NCI-H2196 treated with DMSO at 0.1 percent for 48 hours (cell line): ENCODE results near the gene CHCHD4.
"Not testable (repeated sequence)": the region's sequence is repeated elsewhere in the genome, so short reads cannot be mapped to it uniquely, and the experiment has no call there.

Experiments
- DNase-seq: peaks from one replicate; lab custom pipeline; 2025; ENCODE audit not compliant: unreplicated experiment; lab: John Stamatoyannopoulos, UW

Gene CHCHD4

DNA sequence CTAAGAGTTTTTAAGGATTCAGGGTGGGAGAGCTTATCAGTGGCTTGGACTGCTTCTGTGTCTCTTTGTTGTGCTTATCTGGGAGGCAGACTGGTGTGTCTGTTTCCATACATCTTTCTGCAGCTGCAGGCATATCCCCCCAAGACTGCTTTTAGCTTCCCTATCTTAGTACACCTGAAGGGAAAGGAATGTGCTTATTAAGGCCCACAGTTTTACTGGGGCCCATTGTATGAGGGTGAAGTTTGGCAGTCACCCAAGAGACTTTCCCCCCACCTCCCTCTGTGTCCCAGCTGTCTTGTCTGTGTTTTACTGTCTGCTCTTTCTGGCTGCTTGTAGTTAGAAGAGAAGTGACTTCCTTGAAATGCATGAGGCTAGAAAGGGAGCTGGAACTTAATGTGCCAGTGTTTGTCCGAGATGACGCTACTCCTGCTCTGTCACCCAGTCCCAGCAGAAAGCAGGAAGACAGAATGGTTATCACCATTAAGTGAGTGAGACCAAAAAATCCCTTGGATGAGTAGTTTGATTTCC lies 3.7 kb downstream of the CHCHD4 start:
- DNase-seq = not testable (repeated sequence)

DNA sequence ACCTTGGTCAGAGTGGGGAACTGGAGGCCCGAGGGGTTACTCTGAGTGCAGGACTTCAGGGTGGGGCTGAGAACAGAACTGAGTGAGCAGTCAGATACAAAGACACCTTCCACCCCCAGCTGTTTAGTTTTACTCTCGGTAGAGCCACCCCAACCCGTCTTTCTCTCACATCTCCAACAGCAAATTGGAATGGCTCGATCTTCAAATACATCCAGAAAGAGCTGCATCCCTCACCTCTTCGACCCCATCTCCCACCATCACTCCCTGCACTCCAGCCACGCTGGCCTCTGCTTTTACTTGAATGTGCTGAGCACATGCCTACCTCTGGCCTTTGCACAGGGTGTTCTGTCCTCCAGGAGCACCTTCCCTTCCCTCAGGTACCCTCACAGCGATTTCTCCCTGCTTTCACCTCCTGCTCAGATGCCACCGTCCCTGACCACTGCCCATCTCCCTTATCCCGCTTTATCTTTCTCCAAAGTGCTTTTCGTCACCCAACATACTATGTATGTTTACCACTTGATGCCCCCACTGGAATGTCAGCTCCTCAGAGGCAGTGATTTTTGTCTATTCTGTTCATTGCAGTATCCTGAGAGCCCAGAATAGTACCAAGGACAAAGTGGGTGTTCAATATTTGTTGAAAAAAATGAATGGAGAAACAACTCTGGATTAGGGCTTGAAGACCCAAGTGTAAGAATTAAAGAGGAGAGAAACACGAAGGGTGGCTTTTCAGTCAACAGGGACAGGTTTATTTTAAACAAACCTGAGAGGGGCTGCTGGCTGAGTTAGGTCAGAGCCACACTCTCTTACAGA lies 4.4 kb downstream of the CHCHD4 start:
- no peak for DNase-seq

DNA sequence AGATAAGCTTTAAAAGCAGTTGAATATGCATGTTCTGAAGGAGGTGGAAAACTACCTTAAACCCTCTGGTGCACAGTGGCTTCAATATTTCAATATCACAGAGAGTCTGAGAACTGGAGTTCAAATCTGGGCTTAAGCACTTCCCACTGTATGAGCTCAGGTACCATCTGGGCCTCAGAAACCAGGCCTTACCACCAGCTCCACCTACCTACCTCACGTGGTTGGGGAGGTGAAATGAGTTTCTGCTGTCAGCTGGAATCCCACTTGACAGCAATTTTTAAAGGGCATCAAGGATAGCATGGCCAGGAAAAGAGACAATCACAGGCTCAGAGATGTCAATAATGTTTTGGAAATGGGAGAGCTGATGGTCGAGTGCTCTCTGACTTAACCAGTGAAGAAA lies 5.0 kb downstream of the CHCHD4 start:
- no peak for DNase-seq

DNA sequence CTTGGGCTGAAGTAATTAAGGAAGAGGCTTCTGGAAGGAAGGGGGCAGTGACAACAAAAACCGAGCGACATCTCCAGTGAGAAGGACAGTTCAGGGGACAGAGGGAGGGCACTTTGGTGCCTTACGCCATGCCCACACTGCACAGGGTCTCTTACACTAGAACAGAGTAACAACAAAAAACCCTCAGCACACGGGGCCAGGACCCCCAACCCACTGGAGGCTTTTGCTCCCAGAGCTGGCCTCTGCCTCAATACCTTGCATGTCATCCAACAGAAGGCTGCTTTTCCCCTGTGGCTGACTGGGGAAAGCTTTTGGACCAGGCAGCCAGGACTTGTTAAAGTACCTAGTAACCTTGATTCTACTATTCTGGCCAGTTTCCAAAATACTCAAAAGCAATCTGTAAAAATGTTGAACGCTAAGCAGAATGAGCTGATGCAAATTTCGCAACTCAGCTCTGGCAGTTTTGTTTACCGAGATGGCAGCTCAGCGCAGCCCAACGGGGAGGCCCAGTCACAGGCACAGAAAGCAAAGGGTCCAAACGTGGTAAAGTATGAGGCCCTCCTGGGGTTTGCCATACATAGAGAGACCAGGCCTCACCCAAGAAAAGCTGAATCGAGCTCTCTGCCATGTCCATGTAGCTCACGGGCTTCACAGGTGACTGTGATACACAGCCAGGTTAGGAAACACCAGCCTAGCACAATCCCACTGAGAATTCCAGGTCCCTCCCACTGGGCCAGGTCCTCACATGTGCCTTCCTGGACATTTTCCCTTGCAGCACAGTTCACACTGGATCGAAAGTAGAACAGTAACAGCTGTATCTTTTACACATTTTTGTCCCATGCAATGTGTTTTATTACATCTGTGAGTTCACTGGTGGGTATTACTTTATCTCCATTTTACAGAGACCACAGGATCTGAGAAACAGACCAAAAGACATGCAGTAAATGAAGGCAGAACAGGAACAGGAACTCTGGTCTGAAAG lies 6.0 kb downstream of the CHCHD4 start:
- no peak for DNase-seq

DNA sequence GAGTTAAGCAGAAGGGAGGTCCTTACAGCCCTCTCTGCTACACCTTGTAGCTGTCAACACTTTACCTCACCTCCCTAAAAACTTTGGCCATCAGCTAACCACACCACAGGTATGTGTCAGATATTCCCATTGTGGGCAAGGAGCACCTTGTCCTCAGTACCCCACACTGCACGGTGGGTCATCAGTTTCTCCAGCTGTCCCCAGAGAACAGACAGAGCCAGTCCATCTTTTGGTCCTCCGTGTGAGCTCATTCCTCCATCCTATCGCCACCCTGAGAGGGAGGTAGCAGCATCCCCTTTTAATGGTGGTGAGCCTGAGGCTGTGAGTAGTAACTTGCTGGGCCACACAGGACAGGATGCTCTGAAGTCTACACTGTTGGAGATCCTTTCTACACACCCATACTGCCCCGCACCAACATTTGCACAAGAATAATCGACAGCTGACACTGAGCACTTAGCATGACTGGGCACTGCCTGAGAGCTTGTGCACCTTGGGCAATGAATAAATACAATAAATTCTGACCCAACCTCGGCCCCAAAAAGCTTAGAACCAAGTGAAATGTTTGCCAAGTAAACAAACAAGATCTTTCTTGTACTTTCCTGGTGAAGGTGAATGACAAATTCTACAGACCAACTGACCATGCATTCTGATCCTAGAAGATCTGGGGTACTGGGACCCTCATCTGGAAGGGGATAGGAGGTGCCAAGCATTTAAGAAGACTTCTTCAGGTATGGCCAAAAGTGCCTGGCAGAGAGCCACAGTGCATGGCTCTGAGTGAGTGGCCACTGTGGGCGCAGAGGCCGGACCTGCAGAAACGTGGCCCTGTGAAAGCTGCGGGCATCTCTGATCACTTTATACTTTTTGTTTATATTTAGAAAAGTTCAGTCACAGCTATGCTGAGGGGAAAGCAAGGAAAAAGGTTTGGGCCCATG lies 6.9 kb downstream of the CHCHD4 start:
- no peak for DNase-seq

DNA sequence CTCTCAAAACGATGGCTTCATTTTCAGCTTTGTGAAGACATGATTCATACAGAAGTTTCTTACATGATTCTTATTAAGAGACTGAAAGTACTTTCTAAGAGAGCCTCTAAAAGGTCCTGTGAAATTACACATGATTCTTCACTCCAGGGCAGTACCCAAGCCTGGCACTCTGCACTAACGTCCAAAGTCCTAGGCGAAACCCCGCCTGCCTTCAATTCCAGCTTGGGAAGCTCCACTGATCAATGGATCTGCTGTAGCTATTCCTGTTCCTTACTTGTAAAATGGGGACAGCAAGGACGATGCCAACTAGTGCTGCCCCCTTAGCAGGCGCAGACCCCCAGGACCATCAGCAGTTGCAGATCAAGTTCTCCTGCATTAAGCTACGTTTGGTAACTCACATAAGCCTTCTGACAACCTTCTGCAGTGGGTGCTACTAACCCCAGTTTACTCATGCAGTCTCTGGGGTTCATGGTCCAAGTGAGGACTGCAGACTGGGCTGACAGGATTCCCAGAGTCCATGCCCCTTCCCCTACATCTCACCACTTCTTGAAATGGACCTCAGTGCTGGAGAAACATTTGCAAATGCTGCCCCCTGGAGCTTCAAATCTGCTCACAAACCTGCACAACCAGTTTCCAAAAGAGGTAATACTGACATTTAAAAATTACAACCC lies 10.6 kb downstream of the CHCHD4 start:
- no peak for DNase-seq

DNA sequence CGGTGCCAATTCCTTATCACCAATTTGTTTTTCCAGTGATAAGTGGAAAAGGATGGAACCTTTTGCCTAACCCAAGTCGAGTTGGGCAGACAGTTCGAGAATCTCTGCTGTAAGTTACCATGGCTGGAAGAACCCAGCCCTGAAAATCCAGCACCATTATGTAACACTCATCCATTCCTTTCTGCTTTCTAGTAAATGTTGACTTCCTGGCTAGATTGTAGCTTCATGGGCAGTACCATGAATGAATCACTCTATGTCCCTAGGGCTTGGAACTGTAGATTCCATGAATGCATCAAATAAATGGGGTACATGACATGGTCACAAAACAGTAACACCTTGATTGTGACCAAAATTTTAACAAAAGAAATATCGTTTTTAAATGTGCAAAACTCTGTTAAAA lies 14.0 kb downstream of the CHCHD4 start:
- no peak for DNase-seq

DNA sequence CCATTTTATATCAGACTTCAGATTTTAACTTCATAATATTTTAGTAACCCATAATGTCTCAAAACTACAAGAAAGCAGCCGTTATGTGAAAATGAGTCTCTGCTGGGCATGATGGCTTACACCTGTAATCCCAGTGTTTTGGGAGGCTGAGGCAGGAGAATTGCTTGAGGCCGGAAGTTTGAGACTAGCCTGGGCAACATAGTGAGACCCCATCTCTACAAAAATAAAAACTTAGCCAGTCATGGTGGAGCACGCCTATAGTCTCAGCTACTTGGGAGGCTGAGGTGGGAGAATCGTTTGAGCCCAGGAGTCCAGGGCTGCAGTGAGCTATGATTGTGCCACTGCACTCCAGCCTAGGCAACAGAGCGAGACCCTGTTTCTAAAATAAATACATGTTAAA lies 14.8 kb downstream of the CHCHD4 start:
- DNase-seq = not testable (repeated sequence)

DNA sequence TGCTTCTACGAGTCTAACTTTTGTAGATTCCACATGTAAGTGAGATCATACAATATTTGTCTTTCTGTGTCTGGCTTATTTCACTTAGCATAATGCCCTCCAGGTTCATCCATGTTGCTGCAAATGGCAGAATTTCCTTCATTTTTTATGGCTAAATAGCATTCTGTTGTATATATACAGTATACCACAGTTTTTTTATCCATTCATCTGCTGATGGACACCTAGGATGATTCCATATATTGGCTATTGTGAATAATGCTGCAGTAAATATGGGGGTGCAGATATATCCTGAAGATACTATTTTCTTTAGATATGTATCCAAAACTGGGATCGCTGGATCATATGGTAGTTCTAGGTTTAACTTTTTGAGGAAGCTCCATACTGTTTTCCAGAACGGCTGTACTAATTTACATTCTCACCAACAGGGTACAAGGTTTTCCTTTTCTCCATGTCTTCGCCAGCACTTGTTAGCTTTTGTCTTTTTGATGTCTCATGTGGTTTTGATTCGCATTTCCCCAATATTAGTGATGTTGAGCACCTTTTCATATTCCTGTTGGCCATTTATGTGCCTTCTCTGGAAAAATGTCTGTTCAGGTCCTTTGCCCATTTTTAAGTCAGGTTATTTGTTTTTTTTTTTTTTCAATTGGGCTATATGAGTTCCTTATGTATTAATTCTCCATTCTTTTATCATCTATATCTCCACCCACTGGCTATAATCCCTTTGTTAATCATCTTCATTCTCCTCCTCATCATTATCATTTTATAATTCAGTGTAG lies 26.9 kb downstream of the CHCHD4 start:
- no peak for DNase-seq

DNA sequence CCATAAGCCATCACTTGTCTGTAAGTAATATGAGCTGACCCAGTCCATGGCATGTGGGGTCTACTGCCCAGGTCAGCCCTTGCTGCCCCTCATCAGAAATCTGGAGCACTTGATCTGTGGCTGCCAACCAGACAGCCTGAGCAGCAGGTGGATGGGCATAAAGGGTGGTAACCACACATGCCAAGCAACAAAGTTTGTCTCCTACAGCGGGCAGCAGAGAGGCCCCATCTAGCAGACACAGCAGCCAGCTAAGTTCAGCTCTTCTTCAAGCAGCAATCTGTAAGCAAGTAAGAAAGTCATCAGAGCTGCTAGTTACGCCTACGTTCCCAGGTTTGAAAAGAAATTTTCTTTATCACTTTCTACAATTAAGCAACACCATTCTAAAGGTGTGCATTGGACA lies 27.9 kb downstream of the CHCHD4 start:
- DNase-seq = no peak

DNA sequence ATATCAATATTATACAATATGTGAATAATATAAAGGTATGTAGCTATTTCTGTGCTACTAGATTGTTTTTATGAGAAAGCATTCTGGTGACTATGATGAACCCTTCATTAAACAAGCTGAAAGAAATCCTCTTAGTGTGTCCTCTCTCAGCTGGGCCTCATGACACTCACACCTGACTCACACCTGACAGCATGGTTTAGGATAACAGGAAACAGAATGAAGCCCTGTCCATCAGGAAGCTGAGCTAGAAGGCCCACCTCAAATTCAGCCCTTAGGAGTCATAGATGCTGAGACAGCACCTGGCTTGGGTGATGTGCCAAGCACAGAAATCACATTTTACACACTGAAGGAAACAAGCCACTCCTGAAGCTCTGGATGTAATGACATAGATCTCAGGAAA lies 30.8 kb downstream of the CHCHD4 start:
- no peak for DNase-seq

DNA sequence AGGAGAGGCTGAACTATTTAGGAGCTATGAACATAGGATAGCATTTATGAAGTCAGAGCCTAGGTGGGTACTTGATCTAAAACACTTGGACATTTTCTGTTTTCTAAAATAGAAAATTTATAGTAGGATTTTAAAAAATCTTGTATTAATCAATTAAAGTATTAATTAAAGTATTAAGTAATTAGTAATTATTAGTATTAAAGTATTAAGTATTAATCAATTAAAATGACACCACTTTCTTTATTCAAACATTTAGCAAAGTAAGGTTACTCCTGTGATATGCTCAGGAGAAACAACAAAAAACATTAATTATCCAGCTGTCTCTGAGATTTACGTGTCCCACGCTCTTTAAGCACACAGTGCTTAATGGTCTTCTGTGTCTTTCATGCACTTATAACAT lies 32.2 kb downstream of the CHCHD4 start:
- DNase-seq = no peak

DNA sequence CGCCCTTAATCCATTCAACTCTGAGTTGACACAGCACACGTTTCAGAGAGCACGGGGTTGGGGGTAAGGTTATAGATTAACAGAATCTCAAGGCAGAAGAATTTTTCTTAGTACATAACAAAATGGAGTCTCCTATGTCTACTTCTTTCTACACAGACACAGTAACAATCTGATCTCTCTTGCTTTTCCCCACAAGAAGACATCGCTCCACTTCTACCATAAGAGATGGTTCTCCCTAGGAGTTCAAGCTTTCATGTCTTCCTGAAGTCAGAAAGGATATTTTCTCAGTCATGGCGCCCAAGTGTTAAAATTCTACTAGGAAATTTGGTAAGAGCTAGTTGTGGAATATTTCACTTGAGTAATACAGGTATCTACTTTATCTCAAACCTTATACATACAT lies 32.7 kb downstream of the CHCHD4 start:
- not testable (repeated sequence) for DNase-seq

DNA sequence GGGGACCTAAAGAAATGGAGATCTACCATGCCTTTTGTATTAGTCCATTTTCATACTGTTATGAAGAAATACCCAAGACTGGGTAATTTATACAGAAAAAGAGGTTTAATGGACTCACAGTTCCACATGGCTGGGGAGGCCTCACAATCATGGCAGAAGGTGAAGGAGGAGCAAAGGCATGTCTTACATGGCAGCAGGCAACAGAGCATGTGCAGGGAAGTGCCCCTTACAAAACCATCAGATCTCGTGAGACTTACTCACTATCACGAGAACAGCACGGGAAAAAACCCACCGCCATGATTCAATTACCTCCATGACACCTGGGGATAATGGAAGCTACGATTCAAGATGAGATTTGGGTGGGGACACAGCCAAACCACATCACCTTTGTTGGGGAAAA lies 37.2 kb downstream of the CHCHD4 start:
- DNase-seq = not testable (repeated sequence)

DNA sequence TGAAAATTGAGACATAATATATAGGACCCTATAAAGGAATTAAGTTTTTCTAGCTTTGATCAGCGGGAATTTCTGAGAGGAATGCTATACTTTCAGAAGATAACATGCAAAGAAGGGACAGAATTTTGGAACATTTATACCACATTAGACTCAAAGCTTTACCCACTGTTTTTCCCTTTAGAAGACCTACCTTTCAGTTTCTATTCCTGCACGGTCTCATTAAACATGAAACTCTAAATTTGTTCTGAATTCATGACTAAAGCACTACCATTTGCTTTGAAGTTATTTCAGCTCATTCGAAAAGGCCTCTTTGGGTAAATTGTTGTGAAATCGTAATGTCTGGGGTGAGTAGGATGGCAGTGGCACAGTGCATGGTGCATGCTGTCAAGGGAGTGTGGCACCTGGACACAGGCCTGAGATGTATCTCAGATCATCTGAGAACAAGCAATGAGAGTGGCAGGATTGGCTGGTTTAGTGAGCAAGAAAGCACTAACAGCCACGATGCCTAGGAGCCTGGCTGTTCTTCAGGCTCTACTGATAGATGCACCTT lies 42.5 kb downstream of the CHCHD4 start:
- DNase-seq = no peak

DNA sequence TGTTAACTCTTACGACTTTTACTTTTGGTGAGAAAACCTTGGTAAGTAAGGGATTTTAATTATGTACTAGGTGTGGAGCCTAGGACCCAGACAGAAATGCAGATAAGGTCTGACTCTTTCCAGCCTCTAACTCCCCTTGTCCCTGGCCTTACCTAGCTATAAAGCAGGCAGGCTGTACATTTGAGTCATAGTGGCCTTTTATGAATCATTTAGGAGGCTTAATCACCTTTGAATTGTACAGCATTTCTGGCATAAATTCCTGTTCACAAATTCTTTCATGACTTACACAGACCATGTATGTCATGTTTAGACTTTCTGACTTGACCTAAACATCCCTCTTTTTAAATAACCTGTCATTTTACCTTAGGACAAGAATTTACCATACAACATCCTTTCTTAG lies 47.4 kb downstream of the CHCHD4 start:
- no peak for DNase-seq

DNA sequence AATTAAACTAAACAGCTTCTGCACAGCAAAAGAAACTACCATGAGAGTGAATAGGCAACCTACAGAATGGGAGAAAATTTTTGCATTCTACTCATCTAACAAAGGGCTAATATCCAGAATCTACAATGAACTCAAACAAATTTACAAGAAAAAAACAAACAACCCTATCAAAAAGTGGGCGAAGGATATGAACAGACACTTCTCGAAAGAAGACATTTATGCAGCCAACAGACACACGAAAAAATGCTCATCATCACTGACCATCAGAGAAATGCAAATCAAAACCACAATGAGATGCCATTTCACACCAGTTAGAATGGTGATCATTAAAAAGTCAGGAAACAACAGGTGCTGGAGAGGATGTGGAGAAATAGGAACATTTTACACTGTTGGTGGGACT lies 49.4 kb downstream of the CHCHD4 start:
- not testable (repeated sequence) for DNase-seq

DNA sequence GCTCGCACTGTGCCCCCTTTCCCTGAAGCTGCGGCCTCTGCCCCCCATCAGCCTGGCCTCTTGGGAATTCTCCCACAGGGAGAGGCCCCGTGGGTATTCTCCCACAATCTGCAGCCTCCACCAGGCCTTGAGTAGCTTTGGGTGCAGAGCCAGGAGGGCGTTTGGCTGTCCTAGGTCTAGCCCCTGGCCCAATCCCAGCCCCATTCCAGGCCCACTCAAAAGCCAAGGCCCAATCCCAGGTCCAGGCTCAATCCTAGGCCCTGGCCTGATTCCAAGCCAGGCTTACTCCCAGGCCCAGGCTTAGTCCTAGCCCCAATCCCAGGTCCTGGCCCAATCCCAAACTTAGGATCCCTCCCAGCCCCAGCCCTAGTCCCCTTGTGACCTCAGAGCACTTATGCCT lies 59.8 kb downstream of the CHCHD4 start:
- DNase-seq = no peak

DNA sequence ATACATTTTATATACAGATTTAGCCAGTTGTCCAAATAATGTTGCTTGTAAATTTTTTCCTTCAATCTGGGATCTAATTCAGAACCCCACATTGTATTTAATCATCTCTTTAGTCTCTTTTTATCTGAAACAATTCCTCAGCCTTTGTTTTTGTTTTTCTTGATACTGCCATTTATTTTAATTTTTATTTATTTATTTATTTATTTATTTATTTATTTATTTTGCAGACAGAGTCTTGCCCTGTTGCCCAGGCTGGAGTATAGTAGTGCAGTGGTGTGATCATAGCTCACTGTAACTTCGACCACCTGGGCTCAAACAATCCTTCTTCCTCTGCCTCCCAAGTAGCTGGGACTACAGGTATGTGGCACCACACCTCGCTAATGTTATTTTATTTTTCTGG lies 61.5 kb downstream of the CHCHD4 start:
- DNase-seq = no peak
